ENCODE data around the gene HOXD10. TPM values are rescaled to one million over a fixed set of nuclear protein-coding genes. Genes with fewer than 3 reads are reported as not detected.
A peak's percentile ranks its signal among the peaks of the same experiment; 100 is the strongest.

HOXD10 gene
- total and polyA plus RNA-seq, 7 donors: 0.03 to 0.04 TPM; not detected in 5

DNA sequence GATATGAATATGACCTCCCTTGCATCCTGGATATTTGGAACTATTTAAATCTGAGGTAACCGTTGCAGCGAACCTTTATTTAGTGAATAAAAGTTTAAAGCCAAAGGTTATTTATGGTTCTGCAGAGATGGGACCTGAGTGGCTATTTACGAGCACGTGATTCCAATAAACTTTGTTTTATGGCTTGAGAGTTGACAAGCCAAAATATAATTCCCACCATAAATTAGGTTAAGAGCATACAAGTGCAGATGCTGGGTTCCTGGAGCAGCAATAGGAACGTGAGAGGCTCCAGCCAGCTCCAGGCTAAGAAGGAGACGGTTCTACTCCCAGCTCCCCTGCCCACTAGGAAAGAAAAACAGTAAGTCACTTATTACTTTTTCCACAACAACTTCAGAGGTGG is 29.5 kb downstream of the HOXD10 start:
- TF ChIP-seq, protein P1, sequence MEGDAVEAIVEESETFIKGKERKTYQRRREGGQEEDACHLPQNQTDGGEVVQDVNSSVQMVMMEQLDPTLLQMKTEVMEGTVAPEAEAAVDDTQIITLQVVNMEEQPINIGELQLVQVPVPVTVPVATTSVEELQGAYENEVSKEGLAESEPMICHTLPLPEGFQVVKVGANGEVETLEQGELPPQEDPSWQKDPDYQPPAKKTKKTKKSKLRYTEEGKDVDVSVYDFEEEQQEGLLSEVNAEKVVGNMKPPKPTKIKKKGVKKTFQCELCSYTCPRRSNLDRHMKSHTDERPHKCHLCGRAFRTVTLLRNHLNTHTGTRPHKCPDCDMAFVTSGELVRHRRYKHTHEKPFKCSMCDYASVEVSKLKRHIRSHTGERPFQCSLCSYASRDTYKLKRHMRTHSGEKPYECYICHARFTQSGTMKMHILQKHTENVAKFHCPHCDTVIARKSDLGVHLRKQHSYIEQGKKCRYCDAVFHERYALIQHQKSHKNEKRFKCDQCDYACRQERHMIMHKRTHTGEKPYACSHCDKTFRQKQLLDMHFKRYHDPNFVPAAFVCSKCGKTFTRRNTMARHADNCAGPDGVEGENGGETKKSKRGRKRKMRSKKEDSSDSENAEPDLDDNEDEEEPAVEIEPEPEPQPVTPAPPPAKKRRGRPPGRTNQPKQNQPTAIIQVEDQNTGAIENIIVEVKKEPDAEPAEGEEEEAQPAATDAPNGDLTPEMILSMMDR (IDR thresholded peaks at IDR 0.05): no peak
- DNase-seq: no peak
- intact Hi-C loops (cut with DNase I): no loop called here
- H3K27me3 ChIP-seq (ENCODE audit: insufficient read depth in 3 of 3, low read length in 2 of 3): no peaks in the 10 kb centered on the region
- peaks cover 9% of the 10 kb centered on the region for H3K4me1 ChIP-seq
- peaks cover 0 to 12% of the 10 kb centered on the region in 2 donors for H3K36me3 ChIP-seq (ENCODE audit: insufficient read depth in 1 of 2, low read depth in 1 of 2)
- H3K9me3 ChIP-seq: no peaks in the 10 kb centered on the region
- no peak overlapping the region for H3K4me3 ChIP-seq
- ATAC-seq: no peak
- no peak overlapping the region for H3K27ac ChIP-seq
- 24 to 47% (median 26%) methylated on average over 6 of the region's 6 CpGs for WGBS, 3 donors

DNA sequence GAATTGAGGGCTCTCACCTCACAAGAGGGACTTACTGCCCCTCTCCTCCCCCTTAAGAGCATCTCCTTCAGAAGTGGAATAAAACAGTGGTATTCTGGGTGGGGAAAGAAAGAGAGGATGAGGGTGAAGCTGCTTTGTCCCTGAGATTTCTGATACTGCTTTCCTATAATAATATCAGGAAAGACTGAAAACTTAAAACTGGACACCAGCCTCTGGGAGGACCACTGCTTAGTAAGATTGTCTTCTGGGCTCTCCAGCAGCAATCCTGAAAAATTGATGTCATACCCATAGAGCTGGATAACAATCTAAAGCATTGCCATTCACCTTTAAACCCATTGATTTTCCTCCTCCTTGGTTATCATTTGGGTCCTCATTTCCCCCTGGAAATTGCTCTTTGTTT is 30.1 kb downstream of the HOXD10 start:
- TF ChIP-seq, protein P1 (IDR thresholded peaks at IDR 0.05): no peak
- Histone ChIP-seq H3K9me3 (no peaks in the 10 kb centered on the region), H3K27me3 (ENCODE audit: insufficient read depth in 3 of 3, low read length in 2 of 3) (no peaks in the 10 kb centered on the region), H3K4me1 (peaks cover 9% of the 10 kb centered on the region), H3K36me3 (ENCODE audit: insufficient read depth in 1 of 2, low read depth in 1 of 2) (peaks cover 0 to 12% of the 10 kb centered on the region in 2 donors), H3K27ac (no peak overlapping the region), H3K4me3 (no peak overlapping the region)
- no peak for ATAC-seq
- DNase-seq: no peak
- intact Hi-C loops (cut with DNase I): no loop called here

DNA sequence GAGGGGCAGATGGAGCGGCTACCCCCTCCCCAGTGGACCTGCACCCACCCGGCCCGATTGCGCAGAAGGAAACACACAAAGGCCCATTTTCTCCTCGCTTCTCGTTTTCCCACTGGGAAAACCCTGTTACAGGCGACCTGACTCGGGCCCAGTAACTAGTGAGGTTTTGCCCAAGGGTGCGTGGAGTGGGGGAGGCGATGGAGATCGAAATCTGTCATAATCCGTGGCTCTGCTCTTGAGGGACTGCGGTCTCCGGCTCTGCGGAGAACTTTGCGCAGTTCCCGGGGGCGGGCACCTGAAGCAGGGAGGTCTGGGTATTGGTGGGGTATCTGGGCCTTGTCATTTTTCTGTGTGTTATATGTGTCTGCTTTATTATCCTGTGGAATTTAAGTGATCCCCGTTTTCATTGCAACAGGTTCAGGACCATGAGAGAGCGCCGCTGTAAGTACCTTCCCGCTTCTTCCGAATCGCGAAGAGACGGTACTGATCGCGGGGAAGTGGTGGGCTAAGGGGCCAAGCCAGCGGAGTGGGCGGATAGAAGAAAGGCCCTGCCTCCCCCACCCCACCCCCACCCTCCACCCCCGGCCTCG is 30.7 kb downstream of the HOXD10 start:
- H3K27me3 ChIP-seq (ENCODE audit: insufficient read depth in 3 of 3, low read length in 2 of 3): no peaks in the 10 kb centered on the region
- no peak overlapping the region for H3K4me3 ChIP-seq
- intact Hi-C loops (cut with DNase I): no loop called here

DNA sequence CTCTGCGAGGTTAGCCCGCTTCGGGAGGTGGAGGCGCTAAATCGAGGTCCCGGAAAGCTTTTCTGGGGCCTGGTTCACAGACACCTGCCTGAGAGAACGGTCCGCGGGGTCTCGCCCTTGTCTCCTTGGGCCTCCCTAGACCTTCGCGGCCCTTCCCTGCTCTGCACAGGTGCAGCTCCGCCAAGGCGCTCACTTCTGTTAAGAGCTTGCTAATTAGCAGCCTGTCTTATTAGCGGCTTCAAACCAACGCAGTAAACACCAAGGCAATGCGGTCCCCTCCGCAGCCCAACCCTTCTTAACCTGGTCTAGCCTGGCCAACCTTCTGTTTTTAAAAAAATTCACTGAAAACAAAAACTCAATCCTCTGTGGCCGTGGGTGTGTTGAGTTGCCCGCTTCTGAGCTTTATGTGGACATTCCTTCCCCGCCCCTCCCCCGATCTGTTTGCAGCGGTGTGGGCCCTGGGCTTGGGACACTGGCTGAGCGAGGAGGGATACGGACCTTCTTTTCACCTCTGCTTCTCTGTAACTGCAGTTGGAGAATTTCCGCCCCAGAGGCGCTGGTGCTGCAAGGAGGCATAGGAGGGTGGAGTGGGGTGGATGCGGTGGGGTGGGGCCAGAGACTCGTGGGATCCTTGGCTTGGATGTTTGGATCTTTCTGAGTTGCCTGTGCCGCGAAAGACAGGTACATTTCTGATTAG is 31.4 kb downstream of the HOXD10 start:
- Histone ChIP-seq H3K9me3 (no peaks in the 10 kb centered on the region), H3K27ac (no peak overlapping the region), H3K36me3 (ENCODE audit: insufficient read depth in 1 of 2, low read depth in 1 of 2) (peaks cover 2 to 19% of the 10 kb centered on the region in 2 donors), H3K27me3 (ENCODE audit: insufficient read depth in 3 of 3, low read length in 2 of 3) (no peaks in the 10 kb centered on the region), H3K4me3 (no peak overlapping the region), H3K4me1 (peaks cover 9% of the 10 kb centered on the region)
- ATAC-seq (no peak), DNase-seq (peak in 1 of 2 donors; percentile 11)
- intact Hi-C loops (cut with DNase I): no loop called here
- TF ChIP-seq, protein P1 (IDR thresholded peaks at IDR 0.05): no peak
- 83 to 86% (median 83%) methylated on average over 30 to 31 of the region's 31 CpGs for WGBS, 3 donors

More for the DNA sequence above, 30.7 kb downstream of the HOXD10 start:
- TF ChIP-seq, protein P1 (IDR thresholded peaks at IDR 0.05): no peak
- no peaks in the 10 kb centered on the region for H3K9me3 ChIP-seq
- 86 to 87% (median 87%) methylated on average over 31 to 32 of the region's 32 CpGs for WGBS, 3 donors
- ATAC-seq (no peak), DNase-seq (no peak)
- peaks cover 0 to 12% of the 10 kb centered on the region in 2 donors for H3K36me3 ChIP-seq (ENCODE audit: insufficient read depth in 1 of 2, low read depth in 1 of 2)
- peaks cover 9% of the 10 kb centered on the region for H3K4me1 ChIP-seq
- no peak overlapping the region for H3K27ac ChIP-seq

All from psoas muscle (tissue), 8 donors.